ENCODE data around the gene RHCG. TPM values are rescaled to one million over a fixed set of nuclear protein-coding genes. Genes with fewer than 3 reads are reported as not detected.

RHCG gene
- total RNA-seq, 1 experiment from 2014 or later: 3.0 TPM

DNA sequence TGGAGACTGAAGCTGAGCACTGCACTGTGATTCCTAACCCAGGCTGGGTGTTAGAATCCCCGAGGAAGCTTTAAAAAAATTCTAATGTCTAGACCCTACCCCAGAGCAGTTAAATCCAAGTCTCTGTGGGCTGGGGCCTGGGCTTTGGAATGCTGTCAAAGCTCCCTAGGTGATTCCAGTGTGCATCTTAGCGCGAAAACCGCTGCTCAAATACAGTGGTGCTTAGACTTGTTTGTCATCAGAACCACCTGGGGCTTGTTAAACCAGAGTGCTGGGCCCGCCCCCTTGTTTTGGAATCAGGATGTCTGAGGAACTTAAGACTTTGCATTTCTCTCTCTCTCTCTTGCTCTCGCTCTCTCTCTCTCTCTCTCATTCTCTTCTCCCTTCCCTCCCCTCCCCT, 20.7 kb downstream of the RHCG start:
- no peak for DNase-seq (ENCODE audit: low read depth, low spot score)

DNA sequence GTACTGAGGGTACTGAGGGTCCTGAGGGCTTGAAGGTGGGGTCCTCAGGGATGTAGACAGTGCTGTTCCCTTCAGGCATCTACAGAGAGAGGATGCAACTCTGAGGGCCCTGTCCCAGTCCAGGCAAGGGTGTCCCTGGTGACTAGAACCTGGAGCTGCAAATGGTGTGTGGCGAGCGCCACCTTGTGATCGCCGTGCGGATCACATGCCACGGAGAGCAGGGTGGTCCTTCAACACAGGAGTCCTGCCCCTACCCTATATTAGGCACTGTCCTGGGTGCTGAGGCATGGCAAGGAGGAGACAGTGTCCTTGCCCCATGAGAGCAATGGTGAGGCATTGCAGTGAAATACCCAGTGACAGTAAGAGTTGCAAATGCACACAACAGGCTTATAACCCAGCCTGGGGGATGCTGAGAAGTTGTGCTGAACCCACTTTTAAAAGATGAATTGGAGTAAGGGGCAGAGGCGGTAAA, 23.6 kb downstream of the RHCG start:
- CTCF ChIA-PET: interaction anchor here (0.6 to 2.3 kb wide), 4 partner anchors 17 to 114 kb away, joined by 5 to 20 read pairs (median 6); no protein-coding TSS in a partner anchor
- peak; percentile 36 for DNase-seq (ENCODE audit: low read depth, low spot score)
- intact Hi-C loops (cut with micrococcal nuclease; ENCODE audit: unreplicated experiment) (loop anchor here (2.0 kb wide), 2 partner anchors 56 to 114 kb away; no protein-coding TSS in a partner anchor), in situ Hi-C loops (cut with HindIII; ENCODE audit: low pct_unique_long_range_greater_than_20kb, low sequenced_read_pairs) (no loop called here)
- ATAC-seq: peak; percentile 93
- Histone ChIP-seq H3K9me3 (ENCODE audit: control insufficient read depth, insufficient read depth, low read depth, low read length) (no peaks in the 10 kb centered on the region), H3K36me3 (ENCODE audit: control insufficient read depth, insufficient read depth, low read length) (no peaks in the 10 kb centered on the region), H3K4me1 (ENCODE audit: control insufficient read depth, insufficient read depth, low read length) (no peaks in the 10 kb centered on the region), H3K27me3 (ENCODE audit: control insufficient read depth, insufficient read depth, low read length) (no peaks in the 10 kb centered on the region), H3K27ac (ENCODE audit: low read length) (no peak overlapping the region), H3K4me3 (ENCODE audit: low read depth in 2 of 2, low read length in 2 of 2) (no peak overlapping the region)
- POLR2A ChIA-PET: no interaction called here
- no TSS peak for BruUV-seq (replicated peaks)
- no peak for TF ChIP-seq SIN3A (IDR thresholded peaks at IDR 0.05; ENCODE audit: borderline replicate concordance, insufficient read depth, low read depth, low read length)
- TF ChIP-seq, protein P1, sequence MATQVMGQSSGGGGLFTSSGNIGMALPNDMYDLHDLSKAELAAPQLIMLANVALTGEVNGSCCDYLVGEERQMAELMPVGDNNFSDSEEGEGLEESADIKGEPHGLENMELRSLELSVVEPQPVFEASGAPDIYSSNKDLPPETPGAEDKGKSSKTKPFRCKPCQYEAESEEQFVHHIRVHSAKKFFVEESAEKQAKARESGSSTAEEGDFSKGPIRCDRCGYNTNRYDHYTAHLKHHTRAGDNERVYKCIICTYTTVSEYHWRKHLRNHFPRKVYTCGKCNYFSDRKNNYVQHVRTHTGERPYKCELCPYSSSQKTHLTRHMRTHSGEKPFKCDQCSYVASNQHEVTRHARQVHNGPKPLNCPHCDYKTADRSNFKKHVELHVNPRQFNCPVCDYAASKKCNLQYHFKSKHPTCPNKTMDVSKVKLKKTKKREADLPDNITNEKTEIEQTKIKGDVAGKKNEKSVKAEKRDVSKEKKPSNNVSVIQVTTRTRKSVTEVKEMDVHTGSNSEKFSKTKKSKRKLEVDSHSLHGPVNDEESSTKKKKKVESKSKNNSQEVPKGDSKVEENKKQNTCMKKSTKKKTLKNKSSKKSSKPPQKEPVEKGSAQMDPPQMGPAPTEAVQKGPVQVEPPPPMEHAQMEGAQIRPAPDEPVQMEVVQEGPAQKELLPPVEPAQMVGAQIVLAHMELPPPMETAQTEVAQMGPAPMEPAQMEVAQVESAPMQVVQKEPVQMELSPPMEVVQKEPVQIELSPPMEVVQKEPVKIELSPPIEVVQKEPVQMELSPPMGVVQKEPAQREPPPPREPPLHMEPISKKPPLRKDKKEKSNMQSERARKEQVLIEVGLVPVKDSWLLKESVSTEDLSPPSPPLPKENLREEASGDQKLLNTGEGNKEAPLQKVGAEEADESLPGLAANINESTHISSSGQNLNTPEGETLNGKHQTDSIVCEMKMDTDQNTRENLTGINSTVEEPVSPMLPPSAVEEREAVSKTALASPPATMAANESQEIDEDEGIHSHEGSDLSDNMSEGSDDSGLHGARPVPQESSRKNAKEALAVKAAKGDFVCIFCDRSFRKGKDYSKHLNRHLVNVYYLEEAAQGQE (IDR thresholded peaks at IDR 0.05; ENCODE audit: insufficient read depth in 1 of 2, low read depth in 2 of 2, low read length in 1 of 2): peak; percentile 77 to 88; a peak in 3 of 4 replicates
- TF ChIP-seq, protein P2, sequence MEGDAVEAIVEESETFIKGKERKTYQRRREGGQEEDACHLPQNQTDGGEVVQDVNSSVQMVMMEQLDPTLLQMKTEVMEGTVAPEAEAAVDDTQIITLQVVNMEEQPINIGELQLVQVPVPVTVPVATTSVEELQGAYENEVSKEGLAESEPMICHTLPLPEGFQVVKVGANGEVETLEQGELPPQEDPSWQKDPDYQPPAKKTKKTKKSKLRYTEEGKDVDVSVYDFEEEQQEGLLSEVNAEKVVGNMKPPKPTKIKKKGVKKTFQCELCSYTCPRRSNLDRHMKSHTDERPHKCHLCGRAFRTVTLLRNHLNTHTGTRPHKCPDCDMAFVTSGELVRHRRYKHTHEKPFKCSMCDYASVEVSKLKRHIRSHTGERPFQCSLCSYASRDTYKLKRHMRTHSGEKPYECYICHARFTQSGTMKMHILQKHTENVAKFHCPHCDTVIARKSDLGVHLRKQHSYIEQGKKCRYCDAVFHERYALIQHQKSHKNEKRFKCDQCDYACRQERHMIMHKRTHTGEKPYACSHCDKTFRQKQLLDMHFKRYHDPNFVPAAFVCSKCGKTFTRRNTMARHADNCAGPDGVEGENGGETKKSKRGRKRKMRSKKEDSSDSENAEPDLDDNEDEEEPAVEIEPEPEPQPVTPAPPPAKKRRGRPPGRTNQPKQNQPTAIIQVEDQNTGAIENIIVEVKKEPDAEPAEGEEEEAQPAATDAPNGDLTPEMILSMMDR (IDR thresholded peaks at IDR 0.05): peak; percentile 92

More for the DNA sequence above, 20.7 kb downstream of the RHCG start:
- in situ Hi-C loops (cut with HindIII; ENCODE audit: low pct_unique_long_range_greater_than_20kb, low sequenced_read_pairs): no loop called here
- Histone ChIP-seq H3K27ac (ENCODE audit: low read length) (no peak overlapping the region), H3K9me3 (ENCODE audit: control insufficient read depth, insufficient read depth, low read depth, low read length) (no peaks in the 10 kb centered on the region), H3K27me3 (ENCODE audit: control insufficient read depth, insufficient read depth, low read length) (no peaks in the 10 kb centered on the region; the same call in 1 of the 2 replicates), H3K36me3 (ENCODE audit: control insufficient read depth, insufficient read depth, low read length) (no peaks in the 10 kb centered on the region), H3K4me1 (ENCODE audit: control insufficient read depth, insufficient read depth, low read length) (no peaks in the 10 kb centered on the region), H3K4me3 (ENCODE audit: low read depth in 2 of 2, low read length in 2 of 2) (no peak overlapping the region)
- BruUV-seq (replicated peaks): no TSS peak
- CTCF ChIA-PET: no interaction called here
- TF ChIP-seq, protein P2 (IDR thresholded peaks at IDR 0.05): no peak
- TF ChIP-seq, protein P1 (IDR thresholded peaks at IDR 0.05; ENCODE audit: insufficient read depth in 1 of 2, low read depth in 2 of 2, low read length in 1 of 2): no peak
- TF ChIP-seq SIN3A (IDR thresholded peaks at IDR 0.05; ENCODE audit: borderline replicate concordance, insufficient read depth, low read depth, low read length) (no peak), TCF7L2 (IDR thresholded peaks at IDR 0.05; ENCODE audit: low read depth, low read length) (no peak)
- no peak for ATAC-seq
- POLR2A ChIA-PET: no interaction called here
- intact Hi-C loops (cut with micrococcal nuclease; ENCODE audit: unreplicated experiment): no loop called here
